Spleen (tissue), 11 donors: ENCODE measurements around the gene ZNF831. TPM values are rescaled to one million over a fixed set of nuclear protein-coding genes. Genes with fewer than 3 reads are reported as not detected.

Experiments
- DNase-seq: peaks from one replicate; pipeline ENCODE4 v3.0.0-alpha.2; 2020
- H3K27ac ChIP-seq, 8 donors: fragments of 200-600 bp; sonication (generic) in 7 of 8; 1 replicate in 4 of 8; 2 replicates in 4 of 8; pipeline versions ENCODE4 v1.5.0 to v1.8.0; 2016 to 2021; ENCODE audit warnings: inconsistent platforms in 4 of 8, mild to moderate bottlenecking in 4 of 8, moderate library complexity in 1 of 8
- H3K27me3 ChIP-seq, 7 donors: fragments of 200-600 bp; sonication (generic) in 6 of 7; replicated peaks in 1 of 7; 1 replicate in 4 of 7; 2 replicates in 3 of 7; pipeline versions ENCODE4 v1.5.0 to v1.8.0; 2016 to 2021; ENCODE audit warnings: inconsistent platforms in 3 of 7, mild to moderate bottlenecking in 1 of 7
- H3K36me3 ChIP-seq, 6 donors: fragments of 200-600 bp; sonication (generic) in 5 of 6; 1 replicate in 4 of 6; 2 replicates in 2 of 6; pipeline versions ENCODE4 v1.5.0 to v1.8.0; 2016 to 2021; ENCODE audit warnings: inconsistent platforms in 2 of 6
- H3K4me1 ChIP-seq, 6 donors: fragments of 200-600 bp; sonication (generic) in 5 of 6; 1 replicate in 3 of 6; 2 replicates in 3 of 6; pipeline versions ENCODE4 v1.5.0 to v1.8.0; 2016 to 2021; ENCODE audit warnings: inconsistent platforms in 3 of 6
- H3K4me3 ChIP-seq, 8 donors: fragments of 200-600 bp; sonication (generic) in 7 of 8; 1 replicate in 4 of 8; 2 replicates in 4 of 8; pipeline versions ENCODE4 v1.5.0 to v1.8.0; 2016 to 2021; ENCODE audit warnings: inconsistent platforms in 4 of 8, mild to moderate bottlenecking in 4 of 8, moderate library complexity in 2 of 8
- H3K9me3 ChIP-seq, 8 donors: fragments of 200-600 bp; sonication (generic) in 7 of 8; 1 replicate in 4 of 8; 2 replicates in 4 of 8; pipeline versions ENCODE4 v1.5.0 to v1.8.0; 2016 to 2021; ENCODE audit warnings: inconsistent platforms in 4 of 8
- CTCF ChIP-seq, 11 experiments: fragments of 200-600 bp in 7 of 11; fragments of 450-650 bp in 4 of 11; sonication (generic) in 4 of 11; IDR thresholded peaks in 8 of 11; conservative IDR thresholded peaks in 3 of 11; 1 replicate in 7 of 11; 2 replicates in 4 of 11; pipeline versions ENCODE4 v1.4.0 to v1.8.0; 2016 to 2021; ENCODE audit warnings: antibody characterized with exemption in 11 of 11, inconsistent platforms in 4 of 11, mild to moderate bottlenecking in 1 of 11
- POLR2A ChIP-seq, 3 donors: fragments of 450-650 bp; IDR thresholded peaks; one replicate each; pipeline ENCODE4 v1.5.1; 2017; ENCODE audit warnings: antibody characterized with exemption in 3 of 3, mild to moderate bottlenecking in 1 of 3
- POLR2AphosphoS5 ChIP-seq, 3 donors: sonication (generic); formaldehyde crosslinking; IDR thresholded peaks; one replicate each; pipeline ENCODE4 v1.5.1; 2017; ENCODE audit warnings: antibody characterized with exemption in 3 of 3
- WGBS, 5 donors: extraction: QIAGEN DNeasy Blood & Tissue Kit in 3 of 5; methylation state at CpG; one replicate each; pipeline versions ENCODE4 v1.1.5 to v1.1.7; 2013 to 2018; 5-methylcytosine and 5-hydroxymethylcytosine counted together
- intact Hi-C: fragments of 100-400 bp; cut with DNase I; formaldehyde crosslinking; loops from one replicate; pipeline ENCODE4 v1.15.0; 2023; ENCODE audit warnings: low total_unique reads
- polyA plus RNA-seq, 3 donors: library from polyadenylated mRNA; stranded (reverse); fragments of 200-250 nt; gene quantifications; one replicate each; pipeline ENCODE4 v1.2.1, GENCODE V29; 2013
- total RNA-seq, 7 donors: library from RNA; depleted of rRNA in 3 of 7; stranded (reverse); fragments of >200 nt in 3 of 7; fragmentation: NEBNext Ultra II Directional in 4 of 7; extraction: Animal tissue kit (Norgen Biotek cat#: 25700) in 4 of 7; gene quantifications; one replicate each; pipeline versions ENCODE4 v1.1.0 to v1.2.1, GENCODE V29; 2016 to 2021
- donor health status: healthy with polysubstance abuse.
- donor health status: DM: no; HTN: no; CAD: no; lungs with moderate emphysema.
- donor health status: DM: no; HTN: no; CAD: no.
- donor health status: Bipolar disorder and iron deficiency.
- donor health status: healthy.
- donor health status: DM: no; HTN: no; CAD: no.
- donor health status: DM: yes; HTN: yes; CAD: no.

The ZNF831 gene
- total and polyA plus RNA-seq, 10 donors: 1.2 to 29.2 (median 10.3) TPM

GRCh38 chr20:59240006-59240405, 76.4 kb downstream of the ZNF831 start:
- H3K27ac ChIP-seq: no peak overlapping the region
- intact Hi-C loops: no loop called here
- peaks cover 0 to 40% (median 0%) of the 10 kb centered on the region in 6 donors for H3K36me3 ChIP-seq
- DNase-seq: no peak
- H3K4me3 ChIP-seq: no peak overlapping the region
- no peaks in the 10 kb centered on the region for H3K27me3 ChIP-seq
- TF ChIP-seq CTCF (IDR thresholded peaks at IDR 0.05 in 8 of 11, conservative IDR thresholded peaks at IDR 0.05 in 3 of 11) (no peak), POLR2A (IDR thresholded peaks at IDR 0.05) (no peak), POLR2AphosphoS5 (IDR thresholded peaks at IDR 0.05) (no peak)
- H3K9me3 ChIP-seq: no peaks in the 10 kb centered on the region
- H3K4me1 ChIP-seq: no peaks in the 10 kb centered on the region
- WGBS, 5 donors: 71 to 83% (median 76%) methylated on average over 4 of the region's 4 CpGs

- H3K27me3 ChIP-seq: no peaks in the 10 kb centered on the region
- no peak overlapping the region for H3K27ac ChIP-seq
- peaks cover 0 to 5% (median 0%) of the 10 kb centered on the region in 6 donors for H3K4me1 ChIP-seq
- intact Hi-C loops: no loop called here
- WGBS, 5 donors: 61 to 79% (median 66%) methylated on average over 10 of the region's 10 CpGs
- TF ChIP-seq CTCF (IDR thresholded peaks at IDR 0.05 in 8 of 11, conservative IDR thresholded peaks at IDR 0.05 in 3 of 11) (no peak), POLR2A (IDR thresholded peaks at IDR 0.05) (no peak), POLR2AphosphoS5 (IDR thresholded peaks at IDR 0.05) (no peak)
- no peak overlapping the region for H3K4me3 ChIP-seq
- DNase-seq: no peak
- H3K36me3 ChIP-seq: peaks cover 0 to 32% (median 1%) of the 10 kb centered on the region in 6 donors
- H3K9me3 ChIP-seq: no peaks in the 10 kb centered on the region
These were observed 79.3 kb downstream of the ZNF831 start for GRCh38 chr20:59242714-59243626.

GRCh38 chr20:59246691-59247400, 83.2 kb downstream of the ZNF831 start:
- intact Hi-C loops: no loop called here
- WGBS, 5 donors: 80 to 93% (median 91%) methylated on average over 8 of the region's 8 CpGs
- Histone ChIP-seq H3K27me3 (no peaks in the 10 kb centered on the region), H3K4me3 (no peak overlapping the region), H3K4me1 (peaks cover 0 to 6% (median 0%) of the 10 kb centered on the region in 6 donors), H3K36me3 (peaks cover 0 to 38% (median 1%) of the 10 kb centered on the region in 6 donors), H3K9me3 (peaks cover 0 to 7% (median 0%) of the 10 kb centered on the region in 8 donors), H3K27ac (no peak overlapping the region)
- DNase-seq: no peak
- no peak for TF ChIP-seq POLR2A (IDR thresholded peaks at IDR 0.05)
- TF ChIP-seq CTCF (IDR thresholded peaks at IDR 0.05 in 8 of 11, conservative IDR thresholded peaks at IDR 0.05 in 3 of 11): no peak
- TF ChIP-seq POLR2AphosphoS5 (IDR thresholded peaks at IDR 0.05): no peak
